ENCODE results near the gene VPS35L. TPM values are rescaled to one million over a fixed set of nuclear protein-coding genes. Genes with fewer than 3 reads are reported as not detected.

VPS35L gene
- total and polyA plus RNA-seq, 2 of the 13 experiments (the other 11 are each of a cell fraction or from before 2014, with no cell fraction given): 1.4 to 1.6 TPM

DNA sequence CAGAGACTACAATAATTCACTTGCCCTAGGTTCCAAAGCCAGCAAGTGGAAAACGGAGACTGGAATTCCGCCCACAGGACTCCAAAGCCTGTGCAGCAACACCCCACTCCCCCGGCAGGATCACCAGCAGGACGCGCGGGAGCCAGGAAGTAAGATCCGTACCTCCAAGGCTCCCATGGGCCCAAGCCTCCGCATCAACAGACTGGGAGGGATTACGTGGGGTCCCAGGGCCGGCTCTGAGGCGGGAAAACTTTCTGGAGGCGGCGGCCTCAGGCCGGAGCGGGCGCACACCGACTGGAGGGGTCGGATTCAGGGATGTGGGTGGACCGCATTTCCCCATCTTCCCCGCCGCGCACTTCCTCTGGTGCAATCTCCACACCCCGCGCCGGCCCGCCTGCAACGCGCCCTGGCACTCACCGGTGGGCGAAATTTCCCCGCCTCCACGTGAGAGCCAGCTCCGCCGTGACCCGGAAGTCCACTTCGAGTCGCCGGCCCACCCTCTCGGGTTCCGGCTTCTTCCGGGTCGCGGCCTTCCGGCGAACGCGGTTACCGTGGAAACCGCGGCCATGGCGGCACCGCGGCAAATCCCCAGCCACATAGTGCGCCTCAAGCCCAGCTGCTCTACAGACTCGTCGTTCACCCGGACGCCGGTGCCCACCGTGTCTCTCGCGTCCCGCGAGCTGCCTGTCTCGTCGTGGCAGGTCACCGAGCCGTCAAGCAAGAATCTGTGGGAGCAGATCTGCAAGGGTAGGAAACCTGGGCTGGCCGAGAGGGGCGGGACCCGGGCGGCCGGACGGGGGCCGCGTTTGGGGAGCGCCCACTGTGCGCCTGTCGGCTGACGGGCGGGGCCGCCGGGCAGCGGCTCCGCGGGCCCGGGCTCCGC is 162.5 kb downstream of the VPS35L start, which contains the start of the genes IQCK and KNOP1 (continued):
- TF ChIP-seq, protein P1, sequence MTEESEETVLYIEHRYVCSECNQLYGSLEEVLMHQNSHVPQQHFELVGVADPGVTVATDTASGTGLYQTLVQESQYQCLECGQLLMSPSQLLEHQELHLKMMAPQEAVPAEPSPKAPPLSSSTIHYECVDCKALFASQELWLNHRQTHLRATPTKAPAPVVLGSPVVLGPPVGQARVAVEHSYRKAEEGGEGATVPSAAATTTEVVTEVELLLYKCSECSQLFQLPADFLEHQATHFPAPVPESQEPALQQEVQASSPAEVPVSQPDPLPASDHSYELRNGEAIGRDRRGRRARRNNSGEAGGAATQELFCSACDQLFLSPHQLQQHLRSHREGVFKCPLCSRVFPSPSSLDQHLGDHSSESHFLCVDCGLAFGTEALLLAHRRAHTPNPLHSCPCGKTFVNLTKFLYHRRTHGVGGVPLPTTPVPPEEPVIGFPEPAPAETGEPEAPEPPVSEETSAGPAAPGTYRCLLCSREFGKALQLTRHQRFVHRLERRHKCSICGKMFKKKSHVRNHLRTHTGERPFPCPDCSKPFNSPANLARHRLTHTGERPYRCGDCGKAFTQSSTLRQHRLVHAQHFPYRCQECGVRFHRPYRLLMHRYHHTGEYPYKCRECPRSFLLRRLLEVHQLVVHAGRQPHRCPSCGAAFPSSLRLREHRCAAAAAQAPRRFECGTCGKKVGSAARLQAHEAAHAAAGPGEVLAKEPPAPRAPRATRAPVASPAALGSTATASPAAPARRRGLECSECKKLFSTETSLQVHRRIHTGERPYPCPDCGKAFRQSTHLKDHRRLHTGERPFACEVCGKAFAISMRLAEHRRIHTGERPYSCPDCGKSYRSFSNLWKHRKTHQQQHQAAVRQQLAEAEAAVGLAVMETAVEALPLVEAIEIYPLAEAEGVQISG (CRISPR knock-in tag; IDR thresholded peaks at IDR 0.05): peak; percentile 95
- TF ChIP-seq ZNF552 (CRISPR knock-in tag; IDR thresholded peaks at IDR 0.05; ENCODE audit: borderline replicate concordance) (peak; percentile 66; the same call in 1 of the 2 replicates), GTF3A (CRISPR knock-in tag; conservative IDR thresholded peaks at IDR 0.05) (peak; percentile 93), POLR2AphosphoS2 (IDR thresholded peaks at IDR 0.05; ENCODE audit: low read depth, low read length) (no peak), ZNF256 (CRISPR knock-in tag; conservative IDR thresholded peaks at IDR 0.05) (0 out of 2 replicates have a peak, but pooled peaks have one; percentile 22), ELK4 (CRISPR knock-in tag; IDR thresholded peaks at IDR 0.05; ENCODE audit: borderline replicate concordance) (peak; percentile 89; the same call in 1 of the 2 replicates), MXD3 (CRISPR knock-in tag; IDR thresholded peaks at IDR 0.05) (peak; percentile 99), ZMYM4 (CRISPR knock-in tag; IDR thresholded peaks at IDR 0.05) (peak; percentile 90), SIN3B (IDR thresholded peaks at IDR 0.05; ENCODE audit: low read length) (peak; percentile 79), PBX2 (CRISPR knock-in tag; IDR thresholded peaks at IDR 0.05) (no peak), ZNF781 (CRISPR knock-in tag; IDR thresholded peaks at IDR 0.05; ENCODE audit: borderline replicate concordance, not compliant biosample characterization) (peak; percentile 87), SALL1 (CRISPR knock-in tag; IDR thresholded peaks at IDR 0.05) (peak; percentile 90), ZNF510 (CRISPR knock-in tag; IDR thresholded peaks at IDR 0.05; ENCODE audit: low read depth) (peak; percentile 97; the same call in 1 of the 2 replicates), ZC3H4 (CRISPR knock-in tag; IDR thresholded peaks at IDR 0.05; ENCODE audit: borderline replicate concordance) (peak; percentile 51; the same call in 1 of the 2 replicates), ZNF451 (CRISPR knock-in tag; IDR thresholded peaks at IDR 0.05) (peak; percentile 95), HOXA9 (CRISPR knock-in tag; IDR thresholded peaks at IDR 0.05; ENCODE audit: borderline replicate concordance) (peak; percentile 72; the same call in 1 of the 2 replicates), TARDBP (CRISPR knock-in tag; IDR thresholded peaks at IDR 0.05) (peak; percentile 89), ZNF839 (CRISPR knock-in tag; IDR thresholded peaks at IDR 0.05; ENCODE audit: borderline replicate concordance) (peak; percentile 97), HCFC1 (IDR thresholded peaks at IDR 0.05; ENCODE audit: low read depth, low read length) (peak; percentile 77), ZFP36 (IDR thresholded peaks at IDR 0.05; ENCODE audit: borderline replicate concordance, low read depth, low read length, partially characterized antibody) (no peak), ZNF362 (CRISPR knock-in tag; IDR thresholded peaks at IDR 0.05; ENCODE audit: borderline replicate concordance) (0 out of 2 replicates have a peak, but pooled peaks have one; percentile 67), NR2C2 (CRISPR knock-in tag; IDR thresholded peaks at IDR 0.05; ENCODE audit: borderline replicate concordance) (peak; percentile 100)

All from HepG2 (cell line).